GM12892 (cell line): Measurements from ENCODE around the gene CACNB3.
"Not testable (repeated sequence)": the region's sequence is repeated elsewhere in the genome, so short reads cannot be mapped to it uniquely, and the experiment has no call there.

Source experiments
- DNase-seq: peaks from one replicate; pipeline ENCODE4 v3.0.0; 2011; ENCODE audit not compliant: insufficient read length
- FAIRE-seq: peaks from 2 replicates; lab custom pipeline; 2011; peaks lifted over from hg19 to GRCh38; lab: Jason Lieb, UNC
- POLR2A ChIP-seq: IDR thresholded peaks from 2 replicates; pipeline ENCODE4 v1.6.1; 2011; ENCODE audit warnings: low read depth, low read length, control low read depth
- POLR2AphosphoS5 ChIP-seq: IDR thresholded peaks from 2 replicates; pipeline ENCODE4 v1.6.1; 2011; ENCODE audit warnings: low read depth, low read length, control low read depth
- TAF1 ChIP-seq: IDR thresholded peaks from 2 replicates; pipeline ENCODE4 v1.6.1; 2011; ENCODE audit warnings: low read depth, mild to moderate bottlenecking, control low read depth, low read length, borderline replicate concordance

The CACNB3 gene

GRCh38 chr12:48851883-48852733 lies 33.8 kb downstream of the CACNB3 start, which contains the start of gene DDX23:
Gene DDX23 (minus strand): TSS chr12:48852163. CDS start chr12:48845782, 6,381 bp downstream.
- FAIRE-seq (peak; percentile 94), DNase-seq (peak; percentile 97)
- TF ChIP-seq POLR2AphosphoS5 (peak; percentile 78), TAF1 (peak; percentile 87), POLR2A (peak; percentile 92)

DNA sequence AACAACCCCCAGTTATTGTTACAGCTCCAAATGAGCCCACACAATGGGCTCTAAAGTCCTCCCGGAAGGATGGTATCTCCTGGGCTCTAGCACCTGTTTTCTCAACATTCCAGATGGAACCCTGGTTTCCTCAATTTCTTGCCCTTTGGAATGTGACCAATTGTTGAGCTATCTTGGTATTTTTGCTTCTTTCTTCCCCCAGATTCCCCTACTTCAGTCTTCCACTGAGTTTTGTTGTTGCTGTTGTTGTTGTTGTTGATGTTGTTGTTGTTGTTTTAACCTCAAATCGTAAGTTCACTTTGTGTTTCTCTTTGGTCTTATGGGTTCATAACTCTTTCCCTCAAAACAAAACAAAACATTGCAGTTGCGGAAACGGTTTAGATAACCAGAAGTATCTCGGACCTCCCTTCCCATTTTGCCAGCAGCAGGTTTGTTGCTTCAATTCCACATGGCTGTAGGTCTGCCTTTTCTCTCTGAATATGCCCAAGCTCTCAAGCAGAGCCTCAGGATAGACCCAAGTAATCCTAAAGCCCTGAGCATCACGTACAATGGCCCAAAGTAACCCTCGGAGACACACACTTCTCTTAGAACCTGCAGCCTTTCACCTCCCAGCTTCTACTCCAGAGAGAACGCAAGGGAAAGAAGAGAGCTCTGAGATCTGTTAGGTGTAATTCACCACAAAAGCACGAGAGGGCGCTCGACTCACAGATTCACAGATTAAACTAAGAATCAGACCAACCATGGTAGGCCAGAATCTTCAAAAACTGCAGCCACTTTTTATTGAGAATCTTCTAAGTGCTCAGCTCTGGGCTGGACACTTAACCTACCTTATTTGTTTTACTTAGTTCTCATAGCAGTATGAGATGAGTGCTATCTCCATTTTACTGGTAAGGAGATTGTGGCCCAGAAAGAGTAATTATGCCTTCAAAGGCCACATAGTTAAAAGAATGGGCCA lies 34.7 kb downstream of the CACNB3 start:
- no peak for TF ChIP-seq POLR2AphosphoS5
- TF ChIP-seq POLR2A, result no peak
- TF ChIP-seq TAF1, result no peak
- peak; percentile 49 for DNase-seq
- FAIRE-seq, result peak; percentile 73

DNA sequence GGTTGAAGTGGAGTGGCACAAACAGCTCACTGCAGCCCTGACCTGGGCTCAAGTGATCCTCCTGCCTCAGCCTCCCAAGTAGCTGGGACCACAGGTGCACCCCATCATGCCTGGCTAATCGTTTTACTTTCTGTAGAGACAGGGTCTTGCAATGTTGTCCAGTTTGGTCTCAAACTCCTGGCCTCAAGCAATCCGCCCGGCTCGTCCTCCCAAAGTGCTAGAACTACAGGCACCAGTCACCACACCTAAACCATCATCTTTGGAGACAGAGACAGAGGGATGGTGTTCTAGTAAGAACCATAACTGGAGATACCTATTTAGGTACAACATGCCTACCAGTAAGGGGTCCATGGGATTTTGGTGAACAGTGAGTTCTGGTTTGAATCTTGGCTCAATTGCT lies 36.2 kb downstream of the CACNB3 start:
- TF ChIP-seq TAF1, result no peak
- no peak for TF ChIP-seq POLR2A
- TF ChIP-seq POLR2AphosphoS5, result no peak
- FAIRE-seq, result no peak
- no peak for DNase-seq

- not testable (repeated sequence) for DNase-seq, FAIRE-seq
These were observed 36.6 kb downstream of the CACNB3 start for GRCh38 chr12:48854932-48855331.

- TF ChIP-seq POLR2A (no peak), POLR2AphosphoS5 (no peak), TAF1 (no peak)
- FAIRE-seq (no peak), DNase-seq (no peak)
These were observed 38.1 kb downstream of the CACNB3 start for GRCh38 chr12:48856379-48856778.

DNA sequence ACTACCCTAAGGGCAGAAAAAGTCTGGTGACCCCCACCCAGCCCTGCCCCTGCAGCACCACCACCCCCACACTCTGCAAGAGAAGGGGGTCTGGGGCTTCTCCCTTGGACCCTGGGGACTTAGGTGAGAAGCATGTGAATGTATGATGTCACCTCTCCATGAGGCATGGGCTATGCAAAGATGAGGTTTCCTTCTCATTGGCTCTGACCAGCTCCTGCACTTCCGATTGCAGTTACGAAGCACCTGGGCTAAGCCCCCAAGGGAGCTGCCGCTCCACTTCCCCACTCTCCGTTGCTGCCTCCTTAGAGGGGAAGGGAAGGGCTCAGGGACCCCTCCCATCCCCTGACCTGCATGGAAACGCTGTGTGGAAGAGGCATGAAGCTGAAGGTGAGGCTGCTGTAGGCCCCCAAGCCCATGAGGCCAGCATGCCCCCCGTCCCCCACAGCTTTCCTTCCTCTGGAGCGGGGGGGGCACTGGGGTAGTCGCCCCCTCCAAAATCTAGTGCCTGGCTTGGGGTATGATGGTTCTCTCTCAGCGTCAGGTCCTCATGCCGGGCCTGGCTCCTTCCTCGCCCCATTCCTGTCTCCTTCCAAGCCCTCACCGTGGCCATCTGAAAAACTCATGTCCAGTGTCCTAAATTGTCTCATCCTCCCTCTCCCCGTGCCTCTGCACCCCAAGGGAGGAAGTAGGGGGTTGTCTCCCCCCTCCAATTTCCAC lies 39.1 kb downstream of the CACNB3 start:
- no peak for DNase-seq
- TF ChIP-seq POLR2A, result no peak
- no peak for TF ChIP-seq POLR2AphosphoS5
- no peak for TF ChIP-seq TAF1
- FAIRE-seq, result no peak

GRCh38 chr12:48858043-48858442 lies 39.7 kb downstream of the CACNB3 start:
- DNase-seq (no peak), FAIRE-seq (no peak)
- no peak for TF ChIP-seq POLR2AphosphoS5
- no peak for TF ChIP-seq TAF1
- TF ChIP-seq POLR2A, result no peak

DNA sequence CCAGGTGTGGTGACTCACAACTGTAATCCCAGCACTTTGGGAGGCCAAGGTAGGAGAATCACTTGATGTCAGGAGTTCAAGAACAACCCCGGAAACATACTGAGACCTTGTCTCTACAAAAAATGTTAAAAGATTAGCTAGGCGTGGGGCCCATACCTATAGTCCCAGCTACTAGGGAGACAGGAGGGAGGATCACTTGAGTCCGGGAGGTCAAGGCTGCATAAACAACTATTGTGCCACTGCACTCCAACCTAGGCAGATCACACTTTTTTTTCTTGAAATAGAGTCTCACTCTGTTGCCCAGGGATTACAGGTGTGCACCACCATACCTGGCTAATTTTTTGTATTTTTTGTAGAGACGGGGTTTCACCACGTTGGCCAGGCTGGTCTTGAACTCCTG lies 41.3 kb downstream of the CACNB3 start:
- FAIRE-seq, result no peak
- no peak for DNase-seq
- no peak for TF ChIP-seq POLR2A
- TF ChIP-seq POLR2AphosphoS5, result no peak
- no peak for TF ChIP-seq TAF1

DNA sequence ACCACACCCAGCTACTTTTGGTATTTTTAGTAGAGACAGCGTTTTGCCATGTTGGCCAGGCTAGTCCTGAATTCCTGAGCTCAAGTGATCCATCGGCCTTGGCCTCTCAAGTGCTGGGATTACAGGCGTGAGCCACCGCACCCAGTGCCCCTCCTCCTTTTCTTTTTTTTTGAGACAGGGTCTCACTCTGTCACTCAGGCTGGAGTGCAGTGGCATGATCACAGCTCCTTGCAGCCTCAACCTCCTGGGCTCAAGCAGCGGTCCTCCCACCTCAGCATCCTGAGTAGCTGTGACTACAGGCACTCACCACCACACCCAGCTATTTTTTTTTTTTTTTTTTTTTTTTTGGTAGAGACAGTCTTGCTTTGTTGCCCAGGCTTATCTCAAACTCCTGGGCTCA lies 41.9 kb downstream of the CACNB3 start:
- DNase-seq, FAIRE-seq: not testable (repeated sequence)

DNA sequence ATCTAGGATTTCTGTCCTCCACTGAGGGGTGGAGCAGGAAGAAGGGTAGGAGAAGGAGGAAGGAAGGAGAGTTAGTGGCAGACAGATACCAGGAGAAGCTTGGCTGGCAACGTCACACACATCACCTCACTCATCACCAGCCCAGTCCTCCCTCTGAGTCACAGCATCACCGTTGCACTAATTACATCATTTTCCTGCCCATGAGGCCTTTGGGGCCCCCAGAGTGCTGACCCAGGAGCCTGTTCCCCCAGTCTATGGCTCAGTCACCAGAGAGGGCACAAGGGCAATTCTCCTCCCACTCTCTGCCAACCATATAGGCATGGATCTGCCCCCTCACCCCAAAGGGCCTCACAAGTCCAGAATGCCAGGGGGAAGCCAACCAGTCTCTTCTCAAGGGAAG lies 42.8 kb downstream of the CACNB3 start:
- FAIRE-seq (no peak), DNase-seq (no peak)
- TF ChIP-seq TAF1, result no peak
- TF ChIP-seq POLR2A, result no peak
- no peak for TF ChIP-seq POLR2AphosphoS5

DNA sequence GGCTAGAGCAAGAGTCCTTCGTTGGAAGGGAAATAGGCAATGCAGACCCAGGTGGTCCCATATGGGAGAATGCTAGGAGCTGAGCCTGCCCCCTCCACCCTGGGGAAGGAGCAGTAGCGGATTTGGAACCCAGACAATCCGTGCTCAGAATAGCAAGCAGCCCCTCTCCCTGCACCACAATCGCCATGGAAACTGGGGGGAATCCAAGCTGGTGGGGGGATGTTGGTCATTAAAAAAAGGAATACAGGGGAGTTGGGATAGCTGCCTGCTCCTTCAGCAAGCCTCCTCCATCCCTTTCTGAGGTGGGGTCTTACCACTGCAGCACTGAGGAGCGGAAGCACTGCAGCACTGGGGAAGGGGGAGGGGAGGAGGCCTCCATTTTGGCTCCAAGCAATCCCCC lies 44.5 kb downstream of the CACNB3 start:
- TF ChIP-seq TAF1, result no peak
- no peak for TF ChIP-seq POLR2AphosphoS5
- TF ChIP-seq POLR2A, result no peak
- no peak for DNase-seq
- no peak for FAIRE-seq
